ENCODE data around the gene SMYD3. TPM values are rescaled to one million over a fixed set of nuclear protein-coding genes. Genes with fewer than 3 reads are reported as not detected.

Gene SMYD3
- total and polyA plus RNA-seq, 2 of the 4 experiments (the other 2 are of a cell fraction): 26.5 to 37.6 TPM

DNA sequence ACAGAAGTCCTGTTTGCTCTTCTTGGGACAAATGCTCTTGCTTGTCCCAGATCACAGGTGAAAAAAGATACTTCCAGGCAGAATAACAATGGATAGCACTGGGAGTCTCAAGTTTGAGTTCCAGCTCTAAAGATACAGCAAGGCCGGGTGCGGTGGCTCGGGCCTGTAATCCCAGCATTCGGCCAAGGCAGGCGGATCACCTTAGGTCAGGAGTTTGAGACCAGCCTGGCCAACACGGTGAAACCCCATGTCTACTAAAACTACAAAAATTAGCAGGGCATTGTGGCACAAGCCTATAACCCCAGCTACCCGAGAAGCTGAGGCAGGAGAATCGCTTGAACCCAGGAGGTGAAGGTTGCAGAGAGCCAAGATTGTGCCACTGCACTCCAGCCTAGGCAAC lies 337.6 kb downstream of the SMYD3 start:
- no peak for ATAC-seq (ENCODE audit: low read depth)
- Histone ChIP-seq H3K4me3 (ENCODE audit: insufficient read depth, low read depth, low read length) (no peak overlapping the region), H3K4me2 (ENCODE audit: low read depth, low read length) (no peak overlapping the region), H3K56ac (ENCODE audit: extremely low read depth, insufficient read depth, low read length) (no peak overlapping the region), H4K8ac (ENCODE audit: low read depth in 2 of 2, low read length in 2 of 2) (no peak overlapping the region), H3K23ac (ENCODE audit: low read depth, low read length) (no peak overlapping the region), H2BK120ac (ENCODE audit: low read depth, low read length) (no peak overlapping the region), H3K27ac (ENCODE audit: insufficient read depth, low read length) (no peak overlapping the region), H2BK20ac (ENCODE audit: low read depth, low read length) (no peak overlapping the region), H3K4me1 (ENCODE audit: control insufficient read depth, insufficient read depth, low read length) (no peaks in the 10 kb centered on the region), H3K4ac (ENCODE audit: low read depth, low read length) (no peak overlapping the region), H4K91ac (ENCODE audit: insufficient read depth, low read depth, low read length) (no peak overlapping the region), H3K9me1 (ENCODE audit: insufficient read depth, low read length) (no peaks in the 10 kb centered on the region), H2BK15ac (ENCODE audit: low read depth, low read length) (no peak overlapping the region), H3K36me3 (ENCODE audit: control insufficient read depth, insufficient read depth, low read length) (no peaks in the 10 kb centered on the region), H3K18ac (ENCODE audit: low read depth, low read length) (no peak overlapping the region), H3K79me1 (ENCODE audit: low read depth in 1 of 2, low read length in 2 of 2) (no peaks in the 10 kb centered on the region; a peak in 1 of 4 replicates), H3K27me3 (ENCODE audit: control insufficient read depth, insufficient read depth, low read length) (no peaks in the 10 kb centered on the region), H4K5ac (ENCODE audit: low read depth, low read length) (no peak overlapping the region), H3K9ac (ENCODE audit: low read depth, low read length) (no peak overlapping the region), H3K9me3 (ENCODE audit: control insufficient read depth, insufficient read depth, low read length) (no peaks in the 10 kb centered on the region), H2BK5ac (ENCODE audit: low read depth, low read length, poor library complexity, severe bottlenecking) (no peak overlapping the region), H3K14ac (replicated peaks; ENCODE audit: low read depth, low read length) (no peak overlapping the region), H4K20me1 (ENCODE audit: insufficient read depth, low read length) (no peaks in the 10 kb centered on the region), H2AFZ (replicated peaks; ENCODE audit: low read length, poor library complexity) (no peak overlapping the region), H2AK5ac (ENCODE audit: low read depth, low read length) (no peak overlapping the region), H2AK9ac (replicated peaks; ENCODE audit: low read depth, low read length, poor library complexity) (no peak overlapping the region)
- 96% methylated on average over 8 of the region's 8 CpGs; no CpG with 5 or more reads in 1 of the 2 experiments for WGBS, 2 experiments (ENCODE audit: extremely low coverage in 2 of 2, insufficient read length in 1 of 2)
- TF ChIP-seq MXI1 (IDR thresholded peaks at IDR 0.05; ENCODE audit: borderline replicate concordance, low read depth, low read length): no peak
- TF ChIP-seq POLR2A (IDR thresholded peaks at IDR 0.05; ENCODE audit: low read depth, low read length): no peak
- no peak for TF ChIP-seq MAFK (IDR thresholded peaks at IDR 0.05; ENCODE audit: low read depth, low read length)
- TF ChIP-seq RCOR1 (IDR thresholded peaks at IDR 0.05; ENCODE audit: insufficient replicate concordance, low read length): no peak
- no peak for TF ChIP-seq RAD21 (IDR thresholded peaks at IDR 0.05; ENCODE audit: low read length)
- no peak for TF ChIP-seq RFX5 (IDR thresholded peaks at IDR 0.05; ENCODE audit: low read depth, low read length)
- no peak for TF ChIP-seq MAZ (IDR thresholded peaks at IDR 0.05; ENCODE audit: borderline replicate concordance, low read depth, low read length)
- no peak for TF ChIP-seq FOS (IDR thresholded peaks at IDR 0.05; ENCODE audit: low read depth, low read length)
- TF ChIP-seq NFE2L2 (IDR thresholded peaks at IDR 0.05; ENCODE audit: low read depth, low read length): no peak
- TF ChIP-seq, protein P1, sequence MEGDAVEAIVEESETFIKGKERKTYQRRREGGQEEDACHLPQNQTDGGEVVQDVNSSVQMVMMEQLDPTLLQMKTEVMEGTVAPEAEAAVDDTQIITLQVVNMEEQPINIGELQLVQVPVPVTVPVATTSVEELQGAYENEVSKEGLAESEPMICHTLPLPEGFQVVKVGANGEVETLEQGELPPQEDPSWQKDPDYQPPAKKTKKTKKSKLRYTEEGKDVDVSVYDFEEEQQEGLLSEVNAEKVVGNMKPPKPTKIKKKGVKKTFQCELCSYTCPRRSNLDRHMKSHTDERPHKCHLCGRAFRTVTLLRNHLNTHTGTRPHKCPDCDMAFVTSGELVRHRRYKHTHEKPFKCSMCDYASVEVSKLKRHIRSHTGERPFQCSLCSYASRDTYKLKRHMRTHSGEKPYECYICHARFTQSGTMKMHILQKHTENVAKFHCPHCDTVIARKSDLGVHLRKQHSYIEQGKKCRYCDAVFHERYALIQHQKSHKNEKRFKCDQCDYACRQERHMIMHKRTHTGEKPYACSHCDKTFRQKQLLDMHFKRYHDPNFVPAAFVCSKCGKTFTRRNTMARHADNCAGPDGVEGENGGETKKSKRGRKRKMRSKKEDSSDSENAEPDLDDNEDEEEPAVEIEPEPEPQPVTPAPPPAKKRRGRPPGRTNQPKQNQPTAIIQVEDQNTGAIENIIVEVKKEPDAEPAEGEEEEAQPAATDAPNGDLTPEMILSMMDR (conservative IDR thresholded peaks at IDR 0.05; ENCODE audit: low read depth, low read length): no peak
- TF ChIP-seq, protein P2, sequence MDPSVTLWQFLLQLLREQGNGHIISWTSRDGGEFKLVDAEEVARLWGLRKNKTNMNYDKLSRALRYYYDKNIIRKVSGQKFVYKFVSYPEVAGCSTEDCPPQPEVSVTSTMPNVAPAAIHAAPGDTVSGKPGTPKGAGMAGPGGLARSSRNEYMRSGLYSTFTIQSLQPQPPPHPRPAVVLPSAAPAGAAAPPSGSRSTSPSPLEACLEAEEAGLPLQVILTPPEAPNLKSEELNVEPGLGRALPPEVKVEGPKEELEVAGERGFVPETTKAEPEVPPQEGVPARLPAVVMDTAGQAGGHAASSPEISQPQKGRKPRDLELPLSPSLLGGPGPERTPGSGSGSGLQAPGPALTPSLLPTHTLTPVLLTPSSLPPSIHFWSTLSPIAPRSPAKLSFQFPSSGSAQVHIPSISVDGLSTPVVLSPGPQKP (IDR thresholded peaks at IDR 0.05; ENCODE audit: borderline replicate concordance, low read depth, low read length): no peak
- TF ChIP-seq, protein P3, sequence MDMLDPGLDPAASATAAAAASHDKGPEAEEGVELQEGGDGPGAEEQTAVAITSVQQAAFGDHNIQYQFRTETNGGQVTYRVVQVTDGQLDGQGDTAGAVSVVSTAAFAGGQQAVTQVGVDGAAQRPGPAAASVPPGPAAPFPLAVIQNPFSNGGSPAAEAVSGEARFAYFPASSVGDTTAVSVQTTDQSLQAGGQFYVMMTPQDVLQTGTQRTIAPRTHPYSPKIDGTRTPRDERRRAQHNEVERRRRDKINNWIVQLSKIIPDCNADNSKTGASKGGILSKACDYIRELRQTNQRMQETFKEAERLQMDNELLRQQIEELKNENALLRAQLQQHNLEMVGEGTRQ (IDR thresholded peaks at IDR 0.05; ENCODE audit: low read depth, low read length): no peak
- no peak for TF ChIP-seq CEBPB (IDR thresholded peaks at IDR 0.05; ENCODE audit: low read depth, low read length)
- TF ChIP-seq CHD1 (IDR thresholded peaks at IDR 0.05; ENCODE audit: low read depth, low read length): no peak
- TF ChIP-seq BHLHE40 (IDR thresholded peaks at IDR 0.05; ENCODE audit: low read depth, low read length): no peak
- no peak for TF ChIP-seq SMC3 (IDR thresholded peaks at IDR 0.05; ENCODE audit: low read depth, low read length)
- dilution Hi-C loops (cut with HindIII; ENCODE audit: low sequenced_read_pairs, unreplicated experiment) (no loop called here), intact Hi-C loops (cut with micrococcal nuclease) (no loop called here), in situ Hi-C loops (cut with MboI; ENCODE audit: low sequenced_read_pairs) (no loop called here)
- CTCF ChIA-PET: interaction anchor here (0.6 to 0.8 kb wide), 2 partner anchors 675 to 694 kb away, joined by 3 read pairs; no protein-coding TSS in a partner anchor
- no TSS peak for BruUV-seq (replicated peaks)
- POLR2A ChIA-PET (ENCODE audit: unreplicated experiment): interaction anchor here (0.6 kb wide), 1 partner anchor 693 kb away, joined by 4 read pairs; no protein-coding TSS in a partner anchor
- DNase-seq: no peak
